Tibial nerve (tissue), 4 donors: ENCODE data around the gene RAPGEF2. TPM values are rescaled to one million over a fixed set of nuclear protein-coding genes. Genes with fewer than 3 reads are reported as not detected.

Experiments
- DNase-seq, 2 donors: peaks; one replicate each; pipeline ENCODE4 v3.0.0-alpha.2; 2019; ENCODE audit warnings: low spot score in 2 of 2
- H3K27ac ChIP-seq, 4 donors: fragments of 200-600 bp; sonication (generic) in 3 of 4; one replicate each; pipeline ENCODE4 v1.5.1; 2017 to 2019; ENCODE audit warnings: mild to moderate bottlenecking in 1 of 4
- H3K27me3 ChIP-seq, 2 donors: fragments of 200-600 bp; sonication (generic) in 1 of 2; one replicate each; pipeline versions ENCODE4 v1.5.1 to v1.6.0; 2017 to 2019
- H3K36me3 ChIP-seq, 3 donors: fragments of 200-600 bp; sonication (generic); one replicate each; pipeline ENCODE4 v1.5.1; 2018 to 2019
- H3K4me1 ChIP-seq, 4 donors: fragments of 200-600 bp; sonication (generic) in 3 of 4; one replicate each; pipeline ENCODE4 v1.5.1; 2017 to 2019
- H3K4me3 ChIP-seq, 4 donors: fragments of 200-600 bp; sonication (generic) in 3 of 4; one replicate each; pipeline ENCODE4 v1.5.1; 2017 to 2019; ENCODE audit warnings: mild to moderate bottlenecking in 1 of 4, moderate library complexity in 1 of 4
- H3K9me3 ChIP-seq, 4 donors: fragments of 200-600 bp; sonication (generic) in 3 of 4; one replicate each; pipeline ENCODE4 v1.5.1; 2017 to 2019
- CTCF ChIP-seq, 5 experiments: fragments of 200-600 bp in 3 of 5; fragments of 450-650 bp in 2 of 5; sonication (generic) in 3 of 5; IDR thresholded peaks; one replicate each; pipeline ENCODE4 v1.5.1; 2016 to 2019; ENCODE audit warnings: antibody characterized with exemption in 5 of 5, mild to moderate bottlenecking in 3 of 5, moderate library complexity in 2 of 5
- EP300 ChIP-seq, 2 donors: sonication (generic); formaldehyde crosslinking; IDR thresholded peaks; one replicate each; pipeline ENCODE4 v1.6.1; 2017; ENCODE audit warnings: antibody characterized with exemption in 2 of 2, mild to moderate bottlenecking in 1 of 2
- POLR2A ChIP-seq, 2 donors: fragments of 450-650 bp; IDR thresholded peaks; one replicate each; pipeline ENCODE4 v1.6.1; 2017; ENCODE audit warnings: antibody characterized with exemption in 2 of 2, mild to moderate bottlenecking in 2 of 2, moderate library complexity in 2 of 2
- WGBS, 2 donors: methylation state at CpG; one replicate each; pipeline ENCODE4 v1.1.5; 2018; 5-methylcytosine and 5-hydroxymethylcytosine counted together
- total RNA-seq, 4 donors: library from RNA; depleted of rRNA; stranded (reverse); fragments of >200 nt; gene quantifications; one replicate each; pipeline ENCODE4 v1.1.0, GENCODE V29; 2016

RAPGEF2 gene
- total RNA-seq, 4 donors from 2014 or later, result 61.0 to 81.5 (median 69.5) TPM

GRCh38 chr4:159264057-159264456 lies 161.2 kb downstream of the RAPGEF2 start:
- 92 to 97% methylated on average over 3 of the region's 3 CpGs for WGBS, 2 donors
- DNase-seq, result no peak
- Histone ChIP-seq H3K27ac (no peak overlapping the region), H3K4me1 (peaks cover 0 to 37% (median 5%) of the 10 kb centered on the region in 4 donors), H3K27me3 (no peaks in the 10 kb centered on the region), H3K4me3 (no peak overlapping the region), H3K9me3 (no peaks in the 10 kb centered on the region), H3K36me3 (no peaks in the 10 kb centered on the region)
- TF ChIP-seq EP300 (IDR thresholded peaks at IDR 0.05), result no peak
- no peak for TF ChIP-seq CTCF (IDR thresholded peaks at IDR 0.05)
- no peak for TF ChIP-seq POLR2A (IDR thresholded peaks at IDR 0.05)

- Histone ChIP-seq H3K4me1 (peaks cover 0 to 56% (median 14%) of the 10 kb centered on the region in 4 donors), H3K36me3 (no peaks in the 10 kb centered on the region), H3K27me3 (no peaks in the 10 kb centered on the region), H3K4me3 (peak overlapping the region; percentile 11 to 34 (median 29)), H3K27ac (peak overlapping the region; percentile 38 to 81 (median 68)), H3K9me3 (no peaks in the 10 kb centered on the region)
- no peak for DNase-seq
- WGBS, 2 donors, result 15 to 22% methylated on average over 5 of the region's 5 CpGs
- TF ChIP-seq EP300 (IDR thresholded peaks at IDR 0.05), result no peak
- TF ChIP-seq POLR2A (IDR thresholded peaks at IDR 0.05), result no peak
- no peak for TF ChIP-seq CTCF (IDR thresholded peaks at IDR 0.05)
Measured at GRCh38 chr4:159266981-159267868, 164.3 kb downstream of the RAPGEF2 start.

GRCh38 chr4:159267869-159268285 lies 165.0 kb downstream of the RAPGEF2 start:
- H3K36me3 ChIP-seq, result no peaks in the 10 kb centered on the region
- H3K4me3 ChIP-seq, result peak overlapping the region; percentile 11 to 34 (median 29)
- WGBS, 2 donors, result 27 to 37% methylated on average over 5 of the region's 5 CpGs
- TF ChIP-seq POLR2A (IDR thresholded peaks at IDR 0.05) (no peak), CTCF (IDR thresholded peaks at IDR 0.05) (no peak), EP300 (IDR thresholded peaks at IDR 0.05) (no peak)
- H3K4me1 ChIP-seq, result peaks cover 0 to 56% (median 17%) of the 10 kb centered on the region in 4 donors
- H3K27ac ChIP-seq, result peak overlapping the region; percentile 38 to 81 (median 68)
- no peaks in the 10 kb centered on the region for H3K9me3 ChIP-seq
- DNase-seq, result no peak
- H3K27me3 ChIP-seq, result no peaks in the 10 kb centered on the region

- no peaks in the 10 kb centered on the region for H3K9me3 ChIP-seq
- DNase-seq, result no peak
- peaks cover 0 to 59% (median 19%) of the 10 kb centered on the region in 4 donors for H3K4me1 ChIP-seq
- H3K27me3 ChIP-seq, result no peaks in the 10 kb centered on the region
- peak overlapping the region in 3 of 4 donors; percentile 56 to 81 (median 81) for H3K27ac ChIP-seq
- peak overlapping the region in 3 of 4 donors; percentile 2 to 34 (median 5) for H3K4me3 ChIP-seq
- TF ChIP-seq EP300 (IDR thresholded peaks at IDR 0.05) (no peak), POLR2A (IDR thresholded peaks at IDR 0.05) (no peak), CTCF (IDR thresholded peaks at IDR 0.05) (no peak)
- no peaks in the 10 kb centered on the region for H3K36me3 ChIP-seq
- WGBS, 2 donors, result 45 to 49% methylated on average over 4 of the region's 4 CpGs
Measured at GRCh38 chr4:159268607-159269006, 165.7 kb downstream of the RAPGEF2 start.

GRCh38 chr4:159269116-159269515 lies 166.2 kb downstream of the RAPGEF2 start:
- WGBS, 2 donors, result 62 to 70% methylated on average over 10 of the region's 10 CpGs
- H3K27ac ChIP-seq, result peak overlapping the region in 2 of 4 donors; percentile 81
- H3K27me3 ChIP-seq, result no peaks in the 10 kb centered on the region
- no peaks in the 10 kb centered on the region for H3K9me3 ChIP-seq
- TF ChIP-seq POLR2A (IDR thresholded peaks at IDR 0.05), result no peak
- TF ChIP-seq EP300 (IDR thresholded peaks at IDR 0.05), result no peak
- TF ChIP-seq CTCF (IDR thresholded peaks at IDR 0.05), result no peak
- no peaks in the 10 kb centered on the region for H3K36me3 ChIP-seq
- H3K4me3 ChIP-seq, result peak overlapping the region in 3 of 4 donors; percentile 2 to 34 (median 5)
- no peak for DNase-seq
- peaks cover 0 to 64% (median 19%) of the 10 kb centered on the region in 4 donors for H3K4me1 ChIP-seq
